Activated naive CD8-positive, alpha-beta T cell treated with anti-CD3 and anti-CD28 coated beads, Interleukin-2, amount 50 U/mL, for 16 hours (primary cell): Measurements from ENCODE around the gene SPRY2.
"Not testable (repeated sequence)": the region's sequence is repeated elsewhere in the genome, so short reads cannot be mapped to it uniquely, and the experiment has no call there.

Source experiments
- DNase-seq: peaks from one replicate; pipeline ENCODE4 v3.0.0-alpha.2; 2020; ENCODE audit warnings: low read depth, low spot score

Gene SPRY2

GRCh38 chr13:80341101-80341755 lies at the start of gene SPRY2:
Gene SPRY2 (minus strand): TSS chr13:80341126. CDS start chr13:80337705, 3,421 bp downstream.
- no peak for DNase-seq

- no peak for DNase-seq
Measured at GRCh38 chr13:80390338-80390737, 49.4 kb upstream of the SPRY2 start.

GRCh38 chr13:80389073-80390038 lies 48.4 kb upstream of the SPRY2 start:
- no peak for DNase-seq

DNA sequence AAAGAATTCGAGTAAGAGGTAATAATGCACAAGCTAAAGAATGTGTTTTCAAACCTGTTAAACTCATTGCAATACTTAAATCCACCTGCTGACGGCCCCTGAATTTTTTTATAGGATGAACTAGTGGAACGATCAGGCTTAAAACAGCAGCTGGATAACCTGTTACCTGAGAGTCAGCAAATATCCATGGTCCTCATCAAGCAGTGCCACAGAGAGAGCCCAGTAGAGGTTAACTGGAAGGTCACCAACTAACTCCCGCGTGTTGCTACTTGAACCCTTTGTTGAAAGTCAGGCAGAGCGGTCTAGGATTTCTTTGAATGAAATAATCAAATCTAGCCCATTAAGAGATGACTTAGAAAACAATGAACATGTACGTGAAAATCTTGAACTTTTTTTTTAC lies 47.6 kb upstream of the SPRY2 start:
- no peak for DNase-seq

DNA sequence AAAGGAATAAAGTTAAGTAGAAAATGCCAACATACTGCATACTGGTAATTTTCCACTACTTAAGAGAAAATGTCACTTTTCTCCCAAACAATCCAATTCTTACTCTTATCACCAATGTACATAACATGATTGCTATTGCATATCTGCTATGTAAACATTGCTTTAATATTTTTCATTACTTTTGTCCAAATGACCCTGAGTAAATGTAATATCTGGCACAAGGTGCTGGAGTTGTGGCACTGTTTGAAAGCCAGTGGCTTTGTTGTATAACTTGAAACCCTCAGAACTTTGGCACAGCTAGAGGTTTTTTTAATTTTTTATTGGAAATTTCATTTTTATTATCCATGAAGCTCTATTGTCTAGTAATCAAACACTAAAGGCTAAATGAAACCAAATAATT lies 45.7 kb upstream of the SPRY2 start:
- no peak for DNase-seq

DNA sequence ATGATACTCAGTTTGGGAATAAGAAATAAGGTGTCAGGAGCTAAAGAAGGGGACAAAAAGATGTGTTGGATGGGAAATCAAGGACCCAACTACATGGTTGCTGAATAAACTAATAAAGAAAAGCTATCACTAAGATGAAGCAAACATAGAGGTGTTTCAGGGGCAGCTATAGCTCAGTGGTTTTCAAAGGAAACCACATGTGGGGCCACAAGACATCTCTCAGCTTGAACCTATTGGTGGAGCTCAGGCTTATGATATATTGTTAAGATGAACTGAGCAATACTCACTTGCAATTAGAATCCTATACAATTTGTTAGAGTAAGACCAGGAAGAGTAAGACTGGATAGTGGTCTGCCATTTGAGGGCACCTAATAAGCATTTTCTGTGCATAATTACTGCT lies 45.1 kb upstream of the SPRY2 start:
- DNase-seq = no peak

- DNase-seq = no peak
Measured at GRCh38 chr13:80382576-80382975, 41.6 kb upstream of the SPRY2 start.

DNA sequence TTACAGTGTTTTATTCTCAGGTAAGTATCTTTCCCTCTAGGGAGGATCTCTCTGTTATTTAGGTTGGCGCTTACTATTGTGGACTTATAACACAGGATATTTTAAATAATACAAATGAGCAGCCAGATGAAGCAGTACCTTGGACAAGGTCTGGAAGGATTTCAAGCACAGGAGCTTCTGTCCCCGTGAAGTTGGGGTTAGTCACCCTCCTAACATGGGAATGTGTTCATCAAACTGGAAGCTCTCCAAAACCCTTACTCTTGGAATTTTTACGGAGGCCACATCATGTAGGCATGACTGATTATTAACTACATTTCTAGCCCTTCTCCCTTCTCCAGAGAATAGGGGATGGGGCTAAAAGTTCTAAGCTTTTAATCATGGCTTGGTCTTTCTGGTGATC lies 38.3 kb upstream of the SPRY2 start:
- no peak for DNase-seq

GRCh38 chr13:80376554-80376953 lies 35.6 kb upstream of the SPRY2 start:
- no peak for DNase-seq

- no peak for DNase-seq
Measured at GRCh38 chr13:80374901-80375300, 34.0 kb upstream of the SPRY2 start.

DNA sequence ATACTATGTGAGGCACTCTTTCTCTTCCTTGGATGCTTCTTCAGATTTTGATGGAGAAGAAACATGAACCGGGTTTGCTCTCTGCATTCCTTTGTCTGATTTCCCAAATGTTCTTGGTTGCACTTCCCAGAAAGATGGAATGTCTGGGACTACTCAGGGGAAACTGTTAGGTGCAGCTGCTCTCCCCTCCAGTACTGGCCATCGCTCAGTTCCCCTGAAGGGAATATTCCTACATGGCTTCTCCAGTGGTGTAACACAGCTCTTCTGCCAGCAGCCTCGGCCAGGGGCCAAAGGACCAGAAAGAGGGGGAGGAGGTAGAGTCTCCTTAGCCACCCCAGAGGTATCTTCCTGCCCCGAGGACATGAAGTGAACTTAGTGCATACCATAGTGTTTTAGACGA lies 33.5 kb upstream of the SPRY2 start:
- no peak for DNase-seq

DNA sequence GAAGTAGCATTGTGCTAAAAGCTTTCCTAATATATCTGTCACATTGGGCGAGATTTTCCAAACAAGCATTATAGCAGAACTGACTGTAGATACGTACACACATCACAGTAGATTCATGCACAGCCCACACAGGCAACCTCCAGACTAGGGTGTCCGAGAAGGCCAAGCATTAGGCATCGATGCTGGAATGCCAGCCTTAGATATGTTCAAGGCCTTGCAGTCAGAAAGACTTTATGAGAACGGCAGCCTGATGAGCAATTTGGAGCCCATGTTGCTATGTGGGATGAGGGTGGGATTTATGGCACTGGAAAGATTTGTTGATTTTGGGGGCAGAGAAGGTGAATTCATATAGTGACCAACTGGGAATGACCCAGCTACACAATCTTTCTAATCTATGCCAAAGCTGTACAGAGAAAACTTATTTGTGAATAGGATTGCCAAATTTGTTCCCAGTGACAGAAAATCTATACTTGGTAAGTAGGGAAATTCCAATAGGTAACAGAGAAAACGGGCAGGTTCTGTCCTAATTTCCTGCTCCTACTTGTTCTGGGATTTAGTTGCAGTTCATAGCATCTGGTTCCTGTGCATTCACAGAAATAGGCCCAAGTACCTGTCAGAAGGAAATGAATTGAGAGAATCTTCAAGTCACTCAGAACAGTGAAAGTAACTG lies 31.0 kb upstream of the SPRY2 start:
- DNase-seq = no peak

DNA sequence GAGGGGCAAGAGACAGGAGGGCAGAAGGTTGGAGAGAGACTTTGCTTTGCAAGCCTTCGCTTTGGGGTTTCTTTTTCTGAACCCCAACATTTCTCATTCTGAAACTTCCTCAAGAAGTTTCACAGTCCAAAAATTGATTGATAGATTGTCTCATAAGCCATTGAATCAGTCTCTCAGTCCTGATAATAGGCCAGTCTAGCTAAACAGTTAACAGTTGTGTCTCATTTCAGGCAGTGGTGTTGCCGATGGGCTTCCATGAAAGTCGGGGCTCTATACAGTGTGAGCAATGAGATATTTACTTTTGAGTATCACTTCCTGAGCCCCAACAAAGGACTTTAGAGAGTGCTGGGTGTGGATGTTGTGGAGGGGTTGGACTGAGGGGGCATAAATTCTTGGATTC lies 26.5 kb upstream of the SPRY2 start:
- DNase-seq = no peak

DNA sequence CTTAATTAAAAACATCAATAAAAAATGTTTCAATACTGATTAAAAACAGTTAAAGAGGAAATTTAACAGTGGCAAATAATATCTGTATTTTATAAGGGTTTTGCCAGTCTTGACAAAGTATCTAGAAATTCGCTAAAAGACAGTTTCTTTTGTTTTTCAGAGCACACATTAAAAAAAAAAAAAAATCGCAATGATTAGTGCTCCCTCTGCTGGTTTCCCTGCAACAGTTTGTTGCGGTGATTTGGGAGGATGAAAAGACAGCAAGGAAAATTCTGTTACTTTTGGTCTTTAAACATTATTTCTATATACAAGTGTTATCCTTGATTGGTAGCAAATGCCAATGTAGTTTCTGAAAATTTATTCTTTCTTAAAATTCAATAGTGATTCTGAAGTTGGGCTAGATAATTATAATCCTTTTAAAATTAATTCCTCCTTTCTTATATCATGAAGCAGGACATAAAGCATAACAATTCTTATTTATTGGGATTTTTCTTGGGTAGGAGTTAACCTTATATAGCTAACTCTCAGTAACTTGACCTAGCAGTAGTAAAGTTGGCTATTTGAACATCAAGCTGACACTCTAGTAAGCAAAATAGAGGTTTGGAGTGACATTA lies 23.1 kb upstream of the SPRY2 start:
- DNase-seq = no peak

GRCh38 chr13:80362481-80362880 lies 21.6 kb upstream of the SPRY2 start:
- DNase-seq = no peak

DNA sequence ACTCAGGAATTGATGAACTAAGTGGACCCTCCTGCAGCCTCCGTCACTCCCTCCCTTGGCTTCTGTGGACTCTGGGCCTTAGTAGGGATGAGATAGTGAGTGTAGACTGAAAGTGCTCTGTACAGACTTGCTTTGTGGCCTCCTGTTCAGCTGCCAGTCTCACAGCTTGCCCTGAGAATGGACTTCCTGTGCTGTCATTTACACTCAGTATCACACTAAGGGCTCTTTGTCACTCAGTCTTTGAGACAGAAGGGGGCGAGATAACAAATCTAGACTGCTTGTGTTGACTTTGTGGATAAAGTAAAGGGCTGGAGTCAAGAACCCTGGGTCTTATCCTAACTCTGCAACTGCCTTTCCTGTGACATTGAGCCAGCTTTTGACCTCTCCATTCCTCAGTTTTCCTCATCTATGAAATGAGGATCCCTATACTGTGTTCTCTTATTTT lies 21.0 kb upstream of the SPRY2 start:
- no peak for DNase-seq

GRCh38 chr13:80361298-80361697 lies 20.4 kb upstream of the SPRY2 start:
- no peak for DNase-seq

DNA sequence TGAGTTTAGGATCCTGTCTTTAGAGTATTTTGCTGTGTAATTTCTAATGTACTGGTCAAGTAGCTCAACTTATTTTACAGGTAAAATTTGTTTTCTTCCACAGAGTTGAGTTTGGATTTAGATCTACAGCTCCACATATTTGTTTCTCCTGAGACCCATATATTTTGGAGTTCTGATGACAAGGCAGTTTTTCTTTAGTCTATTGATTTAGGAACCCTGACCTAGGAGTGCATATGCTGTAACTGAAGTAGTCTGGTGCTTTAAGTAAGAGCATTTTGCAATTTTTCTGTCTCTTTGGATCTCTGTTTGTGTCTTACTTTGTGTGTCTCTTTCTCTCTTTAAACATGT lies 19.5 kb upstream of the SPRY2 start:
- no peak for DNase-seq

DNA sequence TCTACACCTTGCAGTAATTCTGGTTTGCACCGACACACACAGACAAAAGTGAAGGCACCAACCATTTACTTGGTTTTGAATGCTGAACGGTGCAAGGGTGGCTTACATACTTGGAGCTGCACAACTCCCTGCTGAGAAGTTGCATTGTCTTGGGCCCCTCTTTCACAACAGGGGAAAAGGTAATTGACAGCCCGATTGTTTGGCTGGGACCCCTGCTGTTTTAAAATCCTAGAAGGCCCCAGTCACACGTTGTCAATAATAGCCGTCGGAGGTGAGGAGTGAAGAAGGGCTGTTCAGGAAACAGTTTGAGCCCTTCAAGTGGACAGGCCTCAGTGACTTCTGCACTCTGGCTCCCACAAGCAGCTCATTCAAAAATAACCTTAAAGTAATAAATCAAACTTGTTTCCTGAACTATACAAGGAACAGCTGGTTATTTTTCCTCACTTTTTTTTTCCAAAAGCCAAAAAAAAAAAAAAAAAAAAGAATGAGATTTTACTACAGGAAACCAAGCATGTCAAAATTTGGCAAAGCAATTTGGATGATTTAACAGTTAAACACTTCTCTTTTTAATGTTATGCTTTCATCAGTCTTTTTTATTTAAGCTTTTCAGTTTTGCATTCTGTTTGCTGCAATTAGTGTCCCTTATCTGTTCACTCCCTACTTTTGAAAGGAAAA lies 19.0 kb upstream of the SPRY2 start:
- DNase-seq = no peak

GRCh38 chr13:80359414-80359777 lies 18.5 kb upstream of the SPRY2 start:
- no peak for DNase-seq

DNA sequence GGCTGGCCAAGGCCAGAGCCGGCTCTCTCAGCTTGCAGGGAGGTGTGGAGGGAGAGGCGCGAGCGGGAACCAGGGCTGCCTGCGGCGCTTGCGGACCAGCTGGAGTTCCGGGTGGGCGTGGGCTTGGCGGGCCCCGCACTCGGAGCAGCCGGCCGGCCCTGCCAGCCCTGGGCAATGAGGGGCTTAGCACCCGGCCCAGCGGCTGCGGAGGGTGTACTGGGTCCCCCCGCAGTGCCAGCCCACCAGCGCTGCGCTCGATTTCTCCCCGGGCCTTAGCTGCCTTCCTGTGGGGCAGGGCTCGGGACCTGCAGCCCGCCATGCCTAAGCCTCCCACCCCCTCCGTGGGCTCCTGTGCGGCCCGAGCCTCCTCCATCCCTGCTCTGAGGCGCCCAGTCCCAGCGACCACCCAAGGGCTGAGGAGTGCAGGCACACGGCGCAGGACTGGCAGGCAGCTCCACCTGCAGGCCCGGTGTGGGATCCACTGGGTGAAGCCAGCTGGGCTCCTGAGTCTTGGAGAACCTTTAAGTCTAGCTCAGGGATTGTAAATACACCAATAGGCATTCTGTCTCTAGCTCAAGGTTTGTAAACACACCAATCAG lies 14.7 kb upstream of the SPRY2 start:
- DNase-seq = not testable (repeated sequence)
